Measurements from ENCODE around the gene ABCA6.
"Not testable (repeated sequence)": the region's sequence is repeated elsewhere in the genome, so short reads cannot be mapped to it uniquely, and the experiment has no call there.

ABCA6 gene, protein sequence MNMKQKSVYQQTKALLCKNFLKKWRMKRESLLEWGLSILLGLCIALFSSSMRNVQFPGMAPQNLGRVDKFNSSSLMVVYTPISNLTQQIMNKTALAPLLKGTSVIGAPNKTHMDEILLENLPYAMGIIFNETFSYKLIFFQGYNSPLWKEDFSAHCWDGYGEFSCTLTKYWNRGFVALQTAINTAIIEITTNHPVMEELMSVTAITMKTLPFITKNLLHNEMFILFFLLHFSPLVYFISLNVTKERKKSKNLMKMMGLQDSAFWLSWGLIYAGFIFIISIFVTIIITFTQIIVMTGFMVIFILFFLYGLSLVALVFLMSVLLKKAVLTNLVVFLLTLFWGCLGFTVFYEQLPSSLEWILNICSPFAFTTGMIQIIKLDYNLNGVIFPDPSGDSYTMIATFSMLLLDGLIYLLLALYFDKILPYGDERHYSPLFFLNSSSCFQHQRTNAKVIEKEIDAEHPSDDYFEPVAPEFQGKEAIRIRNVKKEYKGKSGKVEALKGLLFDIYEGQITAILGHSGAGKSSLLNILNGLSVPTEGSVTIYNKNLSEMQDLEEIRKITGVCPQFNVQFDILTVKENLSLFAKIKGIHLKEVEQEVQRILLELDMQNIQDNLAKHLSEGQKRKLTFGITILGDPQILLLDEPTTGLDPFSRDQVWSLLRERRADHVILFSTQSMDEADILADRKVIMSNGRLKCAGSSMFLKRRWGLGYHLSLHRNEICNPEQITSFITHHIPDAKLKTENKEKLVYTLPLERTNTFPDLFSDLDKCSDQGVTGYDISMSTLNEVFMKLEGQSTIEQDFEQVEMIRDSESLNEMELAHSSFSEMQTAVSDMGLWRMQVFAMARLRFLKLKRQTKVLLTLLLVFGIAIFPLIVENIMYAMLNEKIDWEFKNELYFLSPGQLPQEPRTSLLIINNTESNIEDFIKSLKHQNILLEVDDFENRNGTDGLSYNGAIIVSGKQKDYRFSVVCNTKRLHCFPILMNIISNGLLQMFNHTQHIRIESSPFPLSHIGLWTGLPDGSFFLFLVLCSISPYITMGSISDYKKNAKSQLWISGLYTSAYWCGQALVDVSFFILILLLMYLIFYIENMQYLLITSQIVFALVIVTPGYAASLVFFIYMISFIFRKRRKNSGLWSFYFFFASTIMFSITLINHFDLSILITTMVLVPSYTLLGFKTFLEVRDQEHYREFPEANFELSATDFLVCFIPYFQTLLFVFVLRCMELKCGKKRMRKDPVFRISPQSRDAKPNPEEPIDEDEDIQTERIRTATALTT (N-terminal part only)

DNA sequence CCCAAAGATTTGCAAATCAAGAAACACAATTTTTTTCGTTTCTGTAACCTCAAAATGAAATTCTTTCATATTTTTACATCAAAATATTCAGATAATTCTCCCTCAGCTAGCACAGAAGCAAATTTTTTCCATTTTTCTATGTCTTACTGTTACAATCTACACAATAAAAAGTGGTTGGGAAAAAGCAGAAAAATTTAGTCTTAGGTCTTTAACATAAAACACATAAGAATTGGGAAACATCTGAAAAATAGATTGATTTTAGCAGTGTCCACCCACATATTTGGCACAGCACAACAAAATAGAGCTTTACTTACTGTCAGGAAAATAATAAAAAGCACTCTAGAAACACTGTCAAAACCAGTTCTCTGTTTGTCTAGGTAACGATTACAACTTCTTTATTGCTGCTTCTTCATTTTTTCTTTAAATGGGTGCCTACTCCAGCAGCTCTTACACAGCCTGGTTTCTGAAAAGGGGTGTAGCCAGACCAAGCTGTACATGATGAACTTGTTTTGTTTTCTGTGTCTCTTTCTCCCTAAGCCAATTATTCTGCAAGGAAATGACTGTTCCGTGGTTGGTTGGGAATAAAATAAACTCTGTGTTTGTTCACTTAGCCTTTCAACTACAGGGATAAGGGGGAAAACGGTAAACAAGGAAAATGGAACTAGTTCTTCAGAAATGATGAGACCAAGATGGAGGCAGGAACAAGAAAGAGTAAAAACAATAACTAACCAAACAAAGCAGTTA is at the start of gene ABCA6:
Gene ABCA6 (minus strand): TSS at position 465 of the 744 bp plus-strand sequence. CDS start 1,192 bp downstream, outside the sequence.
- no peak for DNase-seq (ENCODE audit: low read depth in 2 of 2)

DNA sequence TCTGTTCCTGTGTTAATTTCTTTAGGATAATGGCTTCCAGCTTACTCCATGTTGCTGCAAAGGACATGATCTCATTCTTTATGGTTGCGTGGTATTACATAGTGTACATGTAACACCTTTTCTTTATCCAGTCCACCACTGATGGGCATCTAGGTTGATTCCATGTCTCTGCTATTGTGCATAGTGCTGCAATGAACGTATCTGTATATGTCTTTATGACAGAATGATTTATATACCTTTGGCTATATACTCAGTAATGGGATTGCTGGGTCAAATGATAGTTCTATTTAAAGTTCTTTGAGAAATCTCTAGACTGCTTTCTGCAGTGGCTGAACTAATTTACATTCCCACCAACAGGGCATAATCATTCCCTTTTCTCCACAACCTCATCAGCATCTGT is 47.1 kb upstream of the ABCA6 start:
- no peak for DNase-seq (ENCODE audit: low read depth in 2 of 2)

DNA sequence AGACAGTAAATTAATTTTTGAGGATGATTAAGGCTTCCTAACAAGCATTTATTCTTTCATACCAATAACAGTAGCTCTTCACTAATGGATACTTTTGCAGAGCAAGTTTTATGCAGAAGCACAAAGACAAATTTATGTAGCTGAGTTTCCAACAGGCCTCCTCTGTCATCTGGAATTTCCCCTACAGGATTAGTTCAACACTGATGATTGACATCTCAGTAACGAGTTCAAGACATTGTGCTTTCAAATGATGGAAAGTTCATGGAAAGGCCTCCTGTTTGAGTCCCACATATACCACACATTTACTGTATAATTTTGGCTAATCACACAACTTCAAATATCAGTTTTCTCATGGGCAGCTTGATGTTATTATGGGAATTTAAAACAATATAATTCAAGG is 46.4 kb upstream of the ABCA6 start:
- DNase-seq (ENCODE audit: low read depth in 2 of 2) = no peak

DNA sequence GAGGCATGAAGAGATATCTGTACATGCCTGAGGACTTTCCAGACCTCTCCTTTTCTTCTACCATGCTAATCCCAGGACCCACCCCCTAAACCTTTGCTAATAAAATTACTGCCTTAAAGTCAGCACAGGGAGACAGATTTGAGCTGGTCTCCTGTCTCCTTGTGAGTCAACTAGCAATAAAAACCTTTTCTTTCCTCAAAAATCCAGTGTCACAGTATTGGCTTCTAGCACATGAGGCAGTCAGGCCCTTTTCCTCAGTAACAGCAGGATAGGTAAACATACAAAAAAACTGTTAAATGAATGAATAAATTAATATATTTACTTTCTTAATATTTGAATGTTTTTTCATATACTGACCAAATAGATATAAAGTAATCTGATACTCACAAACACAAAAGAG is 45.6 kb upstream of the ABCA6 start:
- DNase-seq (ENCODE audit: low read depth in 2 of 2) = no peak

DNA sequence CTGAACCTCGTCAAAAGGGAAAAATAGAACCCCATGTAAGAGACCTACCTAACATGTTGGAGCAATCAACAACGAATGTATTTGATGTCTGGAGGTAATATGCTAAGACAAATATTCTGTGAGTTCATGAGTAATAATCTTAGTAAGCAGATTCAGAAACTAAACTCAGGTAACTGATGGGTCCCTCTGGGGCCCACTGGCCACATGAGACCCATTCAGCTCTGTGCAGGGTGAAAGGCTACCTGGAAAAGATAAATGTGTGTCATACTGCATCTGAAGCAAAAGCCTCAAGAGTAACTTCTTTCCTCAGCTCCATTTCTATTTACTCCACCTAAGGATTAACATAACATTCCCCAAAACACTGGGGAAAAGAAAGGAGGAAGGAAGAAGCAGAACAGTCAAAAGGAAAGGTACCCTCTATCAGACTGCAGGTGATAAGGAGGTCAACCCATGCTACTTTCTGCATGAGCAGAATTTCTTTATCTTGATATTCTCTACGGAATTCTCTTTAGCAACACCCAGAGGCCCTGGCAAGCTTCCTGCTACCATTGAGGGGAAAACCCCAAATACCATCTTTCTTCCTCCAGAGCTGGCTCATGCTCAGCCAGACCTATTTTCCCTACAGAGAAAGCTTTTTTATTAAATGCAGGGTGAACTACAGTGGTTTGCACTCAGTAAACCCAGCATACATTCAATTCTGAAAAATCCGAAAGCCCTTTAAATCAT is 37.7 kb upstream of the ABCA6 start:
- no peak for DNase-seq (ENCODE audit: low read depth in 2 of 2)

DNA sequence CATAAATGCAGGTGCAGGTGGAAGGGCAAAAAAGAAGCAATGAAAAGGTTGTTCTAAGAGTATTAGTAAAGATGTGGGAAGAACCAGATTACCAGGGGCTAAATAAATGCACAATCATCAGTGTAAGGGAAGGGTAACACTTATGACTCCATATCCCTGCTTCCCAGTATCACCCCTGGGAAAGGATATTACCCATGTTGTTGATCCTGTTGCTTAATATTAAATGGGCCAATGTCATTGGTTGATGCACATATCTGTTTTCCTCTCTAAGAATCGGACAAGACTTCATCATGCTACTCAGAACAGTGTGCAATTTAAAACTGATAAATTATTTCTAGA is 34.7 kb upstream of the ABCA6 start:
- no peak for DNase-seq (ENCODE audit: low read depth in 2 of 2)

DNA sequence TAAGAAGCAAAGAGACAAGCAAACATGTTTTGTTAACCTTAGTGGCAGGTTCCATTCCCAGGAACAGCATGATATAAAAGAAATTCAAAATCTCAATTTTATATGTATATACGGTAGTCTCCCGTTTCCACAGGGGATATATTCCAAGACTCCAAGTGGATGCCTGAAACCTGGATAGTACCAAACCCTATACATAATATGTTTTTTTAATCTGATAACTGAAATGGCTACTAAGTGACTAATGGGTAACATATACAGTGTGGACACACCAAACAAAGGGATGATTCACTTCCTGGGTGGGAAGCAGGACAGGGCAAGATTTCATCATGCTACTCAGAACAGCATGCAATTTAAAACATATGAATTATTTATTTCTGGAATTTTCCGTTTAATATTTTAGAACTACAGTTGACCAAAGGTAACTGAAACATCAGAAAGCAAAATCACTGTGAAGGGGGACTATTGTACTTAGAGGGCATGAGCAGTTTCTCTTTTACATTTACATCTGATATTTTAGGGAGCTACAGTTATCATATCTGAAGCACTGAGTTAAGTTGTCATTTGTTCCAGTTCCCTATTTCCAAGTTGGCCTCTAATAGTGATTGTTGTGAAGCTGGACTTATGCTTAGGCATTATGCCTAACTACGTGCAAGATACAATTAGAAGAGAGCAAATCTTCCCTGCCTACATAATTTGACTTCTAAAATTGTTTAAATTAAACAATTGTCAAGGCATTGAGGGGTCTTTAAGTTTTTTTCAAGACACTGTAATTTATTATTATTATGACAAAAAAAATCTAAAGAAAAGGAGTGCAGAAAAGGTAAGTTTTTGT is 34.1 kb upstream of the ABCA6 start:
- no peak for DNase-seq (ENCODE audit: low read depth in 2 of 2)

DNA sequence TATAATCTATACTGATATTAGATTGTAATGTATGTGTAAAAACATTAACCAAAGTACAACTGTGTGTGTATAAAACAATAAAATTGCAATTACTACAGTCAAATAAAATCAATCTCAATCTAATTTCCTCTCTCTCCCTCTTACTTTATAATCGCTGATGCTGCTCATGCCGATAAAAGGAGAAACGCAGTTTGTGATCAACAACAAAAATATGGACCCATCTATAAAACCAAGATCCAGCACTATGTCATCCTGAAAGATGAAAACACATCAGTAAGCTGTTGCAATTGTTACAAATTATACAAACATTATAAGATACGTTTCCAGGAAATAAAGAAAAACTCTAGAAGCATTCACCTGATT is 33.5 kb upstream of the ABCA6 start:
- DNase-seq (ENCODE audit: low read depth in 2 of 2) = no peak

DNA sequence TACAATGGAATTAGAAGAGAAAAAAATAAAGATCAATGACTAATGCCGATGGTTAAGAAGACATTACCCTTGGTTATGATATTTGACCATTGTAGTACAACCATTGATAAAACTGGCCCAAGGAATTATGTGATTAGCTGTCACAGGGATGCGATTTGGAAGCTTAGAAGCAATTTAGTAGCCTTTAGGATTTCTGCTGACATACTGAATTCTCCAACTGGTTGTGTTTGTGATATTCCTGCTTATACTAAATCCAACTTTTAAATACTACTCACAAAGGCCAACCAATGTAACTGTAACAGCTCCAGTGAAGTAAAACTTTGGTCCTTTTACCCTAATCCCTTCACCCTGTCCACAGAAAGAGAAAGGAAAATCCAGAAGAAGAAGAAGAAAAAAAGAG is 31.4 kb upstream of the ABCA6 start:
- no peak for DNase-seq (ENCODE audit: low read depth in 2 of 2)

DNA sequence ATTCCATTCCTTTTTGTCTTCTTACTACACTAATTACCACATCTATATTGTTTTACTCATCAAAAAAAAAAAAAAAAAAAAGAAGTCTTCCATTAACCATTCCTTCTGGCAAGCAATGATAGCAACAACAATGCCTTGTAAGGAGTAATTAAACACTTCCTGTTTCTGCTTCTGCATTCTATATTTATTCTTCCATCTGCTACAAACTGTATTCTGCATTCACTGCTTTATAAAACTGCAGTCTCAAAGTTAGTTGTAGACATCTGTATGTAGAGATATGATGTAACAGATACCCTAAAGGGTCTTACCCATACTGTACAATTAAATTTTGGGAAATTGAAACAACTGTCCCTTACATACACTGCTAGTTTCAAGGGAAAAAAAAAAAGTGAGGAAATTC is 28.7 kb upstream of the ABCA6 start:
- DNase-seq (ENCODE audit: low read depth in 2 of 2) = no peak

DNA sequence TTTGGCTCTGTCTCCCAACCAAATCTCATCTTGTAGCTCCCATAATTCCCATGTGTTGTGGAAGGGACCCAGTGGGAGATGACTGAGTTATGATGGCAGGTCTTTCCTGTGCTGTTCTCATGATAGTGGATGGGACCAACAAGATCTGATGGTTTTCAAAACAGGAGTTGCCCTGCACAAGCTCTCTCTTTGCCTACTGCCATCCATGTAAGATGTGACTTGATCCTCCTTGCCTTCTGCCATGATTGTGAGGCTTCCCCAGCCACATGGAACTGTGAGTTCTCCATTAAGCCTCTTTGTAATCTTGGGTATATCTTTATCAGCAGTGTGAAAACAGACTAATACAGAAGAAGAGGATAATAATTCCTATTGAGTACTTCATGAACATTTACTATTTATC is 26.9 kb upstream of the ABCA6 start:
- not testable (repeated sequence) for DNase-seq (ENCODE audit: low read depth in 2 of 2)

DNA sequence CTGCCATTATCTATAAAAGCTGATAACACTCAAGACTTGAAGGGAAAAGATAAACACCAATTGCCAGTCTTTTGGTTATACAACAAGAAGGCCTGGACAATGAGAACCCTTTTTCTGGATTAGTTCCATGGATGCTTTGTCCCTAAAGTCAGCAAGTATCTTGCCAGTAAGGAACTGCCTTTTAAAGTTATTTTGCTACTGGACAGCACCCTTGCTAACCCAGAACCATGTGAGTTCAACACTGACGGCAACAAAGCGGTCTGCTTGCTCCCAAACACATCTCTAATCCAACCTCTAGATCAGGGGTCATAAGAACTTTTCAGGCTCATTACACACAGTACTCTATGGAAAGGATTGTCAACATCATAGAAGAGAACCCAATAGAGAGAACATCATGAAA is 25.3 kb upstream of the ABCA6 start:
- DNase-seq (ENCODE audit: low read depth in 2 of 2) = no peak

DNA sequence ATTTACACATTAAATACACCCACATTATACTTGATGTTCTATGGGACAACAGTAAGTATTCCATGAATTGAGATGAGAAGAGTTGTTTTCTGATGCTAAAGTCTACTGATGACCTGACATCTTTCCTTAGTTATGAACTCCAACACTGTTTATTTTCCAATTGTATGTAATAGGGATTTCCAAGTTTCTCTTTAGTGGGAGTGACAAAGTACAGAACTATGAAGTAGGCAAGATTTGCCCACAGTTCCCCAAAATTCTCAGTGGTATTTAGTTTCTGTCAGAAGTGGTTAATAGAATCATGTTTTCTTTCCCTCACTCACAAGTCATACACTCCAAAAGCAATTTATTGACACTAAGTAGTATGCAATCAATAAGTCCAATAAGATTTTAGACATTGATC is 22.5 kb upstream of the ABCA6 start:
- no peak for DNase-seq (ENCODE audit: low read depth in 2 of 2)

DNA sequence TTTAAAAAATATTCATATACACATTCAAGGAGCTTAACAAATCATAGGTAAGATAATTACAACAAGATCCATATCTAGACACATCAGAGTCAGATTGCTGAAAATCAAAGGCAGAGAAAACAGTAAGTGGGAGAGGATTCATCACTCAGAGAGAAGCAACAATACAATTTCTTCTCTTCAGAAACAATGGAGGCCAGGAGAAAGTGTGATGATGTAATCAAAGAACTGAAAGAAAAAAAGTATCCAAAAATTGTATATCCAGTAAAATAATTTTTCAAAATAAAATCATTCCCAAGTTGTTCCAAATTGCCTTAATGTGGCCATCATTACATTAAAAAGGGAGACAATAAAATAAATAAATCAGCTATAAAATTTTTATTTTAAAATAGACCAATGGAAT is 17.7 kb upstream of the ABCA6 start:
- DNase-seq (ENCODE audit: low read depth in 2 of 2) = no peak

DNA sequence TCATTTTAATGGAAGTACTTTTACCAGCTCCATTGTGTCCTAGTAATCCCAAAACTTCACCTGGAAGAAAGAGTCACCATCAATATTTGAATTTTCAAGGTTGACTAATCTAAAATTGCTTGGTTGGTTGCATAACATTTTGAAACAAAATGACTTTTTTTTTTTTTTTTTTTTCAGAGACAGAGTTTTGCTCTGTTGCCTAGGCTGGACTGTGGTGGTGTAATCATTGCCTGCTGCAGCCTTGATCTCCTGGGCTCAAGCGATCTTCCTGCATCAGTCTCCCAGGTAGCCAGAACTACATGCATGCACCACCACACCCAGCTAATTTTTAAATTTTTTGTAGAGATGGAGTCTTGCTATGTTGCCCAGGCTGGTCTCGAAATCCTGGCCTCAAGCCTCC is 12.6 kb upstream of the ABCA6 start:
- DNase-seq (ENCODE audit: low read depth in 2 of 2) = no peak

DNA sequence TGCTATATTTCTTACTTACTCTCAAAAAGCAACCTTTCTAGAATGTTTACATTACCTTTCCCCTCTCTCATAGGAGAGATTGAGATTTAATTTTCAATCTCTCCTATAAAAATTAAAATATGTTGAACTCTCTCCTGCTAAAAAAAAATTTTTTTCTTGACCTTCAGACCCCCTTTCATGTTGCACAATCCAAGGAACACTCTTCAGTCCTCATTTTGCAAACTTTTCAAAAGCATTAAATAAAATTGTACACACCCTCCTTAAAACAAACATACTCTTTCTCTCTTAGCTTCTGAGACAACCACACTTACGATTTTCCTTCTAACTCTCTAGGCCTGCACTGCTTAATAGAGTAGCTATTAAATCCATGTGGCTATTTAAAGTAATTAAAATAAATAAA is 8.6 kb upstream of the ABCA6 start:
- DNase-seq (ENCODE audit: low read depth in 2 of 2) = no peak

DNA sequence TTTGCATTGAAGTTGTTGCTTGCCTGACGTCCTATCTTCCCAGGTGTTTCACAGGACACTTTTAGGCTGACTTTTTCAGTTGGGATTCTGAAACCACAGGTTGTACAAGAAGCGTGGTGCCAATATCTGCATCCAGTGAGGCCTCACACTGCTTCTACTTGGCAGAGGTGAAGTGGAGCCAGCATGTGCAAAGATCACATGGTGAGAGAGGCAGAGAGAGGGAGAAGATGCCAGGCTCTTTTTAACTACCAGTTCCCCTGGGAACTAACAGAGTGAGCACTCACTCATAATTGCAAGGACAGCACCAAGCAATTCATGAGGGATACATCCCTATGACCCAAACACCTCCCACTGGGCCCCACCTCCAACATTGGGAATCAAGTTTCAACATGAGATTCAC is 5.8 kb upstream of the ABCA6 start:
- DNase-seq (ENCODE audit: low read depth in 2 of 2) = no peak

DNA sequence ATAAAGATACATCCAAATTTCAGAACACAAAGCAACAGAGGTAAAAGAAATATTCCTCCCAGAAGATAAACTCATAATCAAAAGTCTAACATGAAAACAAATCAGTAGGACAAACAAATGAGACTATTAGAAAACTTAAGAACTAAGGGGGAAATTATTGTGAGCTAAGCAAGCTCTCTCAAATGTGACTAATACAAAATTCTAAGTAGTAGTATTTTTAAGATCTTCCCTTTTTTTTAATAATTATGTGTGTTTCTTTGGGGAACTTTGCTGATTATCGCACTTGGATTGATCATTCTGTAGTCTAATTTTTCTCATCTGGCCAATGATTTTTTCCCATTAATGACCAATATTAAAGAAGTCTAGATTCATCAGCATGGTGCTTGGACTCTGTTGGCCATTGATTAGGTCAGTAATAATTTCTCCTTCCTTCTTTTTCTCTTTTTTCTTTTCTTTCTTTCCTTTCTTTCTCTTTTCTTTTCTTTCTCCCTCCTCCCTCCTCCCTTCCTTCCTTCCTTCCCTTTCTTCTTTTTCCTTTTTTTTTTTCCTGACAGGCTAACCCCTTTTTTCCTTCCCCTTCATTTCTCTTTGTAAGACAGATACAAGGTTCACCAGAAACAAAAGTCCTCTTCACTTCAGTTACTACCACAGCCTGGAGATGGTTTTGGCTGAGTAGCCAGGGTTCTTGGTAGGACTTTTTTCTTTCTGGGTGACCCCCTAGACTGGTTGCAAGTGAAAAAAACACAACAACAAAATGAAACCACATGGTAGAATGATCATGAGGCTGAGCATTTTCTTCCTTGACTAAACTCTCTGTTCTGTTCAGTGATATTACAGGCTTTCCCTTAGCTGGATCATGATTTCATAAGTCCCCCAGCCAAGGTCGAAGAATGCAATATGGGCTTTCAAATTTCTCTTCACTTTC is 2.9 kb upstream of the ABCA6 start:
- no peak for DNase-seq (ENCODE audit: low read depth in 2 of 2)

DNA sequence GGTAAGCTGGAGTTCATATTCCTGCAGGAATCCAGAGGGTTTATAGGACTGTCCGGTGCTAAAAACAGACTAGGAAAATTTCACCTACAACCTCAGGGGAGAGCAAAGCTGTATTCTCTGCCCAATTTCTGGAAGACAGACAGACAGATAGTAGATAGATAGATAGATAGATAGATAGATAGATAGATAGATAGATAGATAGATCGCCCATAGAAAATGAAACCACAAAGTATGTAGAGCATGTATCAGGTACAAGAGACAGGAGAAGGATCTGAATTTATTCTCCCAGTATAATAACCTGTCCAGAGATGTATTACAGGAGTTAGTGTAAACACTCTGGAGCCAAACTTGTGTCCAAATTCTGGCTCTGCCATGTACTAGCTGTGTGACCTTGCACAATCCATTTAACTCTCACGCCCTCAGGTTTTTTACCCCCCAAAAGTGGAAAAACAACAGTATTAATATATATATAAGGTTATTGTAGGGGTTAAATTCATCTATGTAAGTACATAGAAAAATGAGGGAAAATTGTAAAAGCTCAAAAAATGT is 2.1 kb upstream of the ABCA6 start:
- DNase-seq (ENCODE audit: low read depth in 2 of 2) = no peak

Data from stimulated activated CD8-positive, alpha-beta memory T cell treated with anti-CD3 and anti-CD28 coated beads, Interleukin-7, amount 100 ng/mL, for 4 hours (primary cell).